GM18861 (cell line): ENCODE measurements around the gene PCSK5.
"Not testable (repeated sequence)": the region's sequence is repeated elsewhere in the genome, so short reads cannot be mapped to it uniquely, and the experiment has no call there.

Experiments used
- ATAC-seq: cut with Tn5 transposase; IDR thresholded peaks from one replicate; pipeline ENCODE4 v1.9.1; 2021; ENCODE audit not compliant: unreplicated experiment

Gene PCSK5

DNA sequence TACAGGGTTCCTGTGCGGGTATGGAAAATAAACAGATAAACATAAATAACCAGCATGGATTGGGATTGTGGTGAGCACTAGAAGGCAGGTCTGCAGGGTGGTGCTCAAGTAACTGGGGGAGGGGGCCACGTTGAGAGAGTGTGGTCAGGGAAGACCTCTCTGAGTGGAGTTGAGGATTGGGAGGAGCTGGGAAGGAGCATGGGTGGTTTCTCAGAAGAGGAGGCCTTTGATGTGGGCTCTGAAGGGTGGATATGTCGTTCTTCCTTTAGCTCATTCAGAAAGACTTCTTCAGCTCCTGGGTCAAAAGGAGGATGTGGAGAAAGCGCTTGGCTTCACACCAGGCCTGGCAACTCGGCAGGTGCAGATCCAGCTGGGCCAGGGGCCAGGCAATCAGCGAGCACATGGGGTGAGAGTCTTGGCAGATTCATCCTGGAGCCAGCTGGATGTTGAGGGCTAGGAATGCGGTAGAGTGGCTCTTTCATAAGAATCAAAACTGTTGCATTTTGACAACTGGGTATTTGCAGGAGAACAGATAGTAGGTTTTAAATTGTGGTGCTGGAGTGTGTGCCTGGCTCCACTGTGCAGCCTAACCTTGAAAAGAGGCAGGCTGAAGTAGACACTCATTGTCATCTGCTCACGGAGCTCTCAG lies 71.7 kb downstream of the PCSK5 start:
- ATAC-seq, result no peak

DNA sequence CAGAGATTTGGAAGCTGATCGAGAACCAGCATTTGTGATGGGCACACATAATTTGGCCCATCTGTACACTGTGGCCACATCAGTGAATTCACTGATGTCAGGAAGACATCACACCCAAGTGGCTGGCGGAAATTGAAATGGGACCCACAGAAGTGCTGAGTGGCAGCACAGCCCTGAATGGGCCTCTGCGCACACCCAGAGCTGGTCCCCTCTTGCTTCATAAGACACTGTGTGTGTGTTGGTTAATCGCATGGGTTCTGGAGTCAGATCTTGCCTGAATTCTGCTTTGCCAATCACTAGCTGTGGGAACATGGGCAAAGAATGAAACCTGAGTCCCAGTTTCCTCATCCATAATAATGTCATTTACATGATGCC lies 72.2 kb downstream of the PCSK5 start:
- no peak for ATAC-seq

DNA sequence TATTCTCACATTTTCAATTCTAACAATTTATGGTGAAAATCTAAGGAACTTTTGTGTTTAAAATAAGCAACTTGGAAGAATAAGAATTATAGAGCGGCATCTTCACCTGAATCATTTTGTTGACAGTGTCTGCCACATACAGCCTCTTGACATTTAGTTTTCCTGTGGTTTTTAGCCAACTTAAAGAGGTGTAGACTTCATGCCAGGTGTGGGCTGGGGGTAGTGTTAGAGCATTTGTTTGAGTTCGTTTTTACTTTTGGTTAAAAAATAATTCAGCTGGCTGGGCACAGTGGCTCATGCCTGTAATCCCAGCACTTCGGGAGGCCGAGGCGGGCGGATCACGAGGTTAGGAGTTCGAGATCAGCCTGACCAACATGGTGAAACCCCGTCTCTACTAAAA lies 72.8 kb downstream of the PCSK5 start:
- ATAC-seq, result not testable (repeated sequence)

DNA sequence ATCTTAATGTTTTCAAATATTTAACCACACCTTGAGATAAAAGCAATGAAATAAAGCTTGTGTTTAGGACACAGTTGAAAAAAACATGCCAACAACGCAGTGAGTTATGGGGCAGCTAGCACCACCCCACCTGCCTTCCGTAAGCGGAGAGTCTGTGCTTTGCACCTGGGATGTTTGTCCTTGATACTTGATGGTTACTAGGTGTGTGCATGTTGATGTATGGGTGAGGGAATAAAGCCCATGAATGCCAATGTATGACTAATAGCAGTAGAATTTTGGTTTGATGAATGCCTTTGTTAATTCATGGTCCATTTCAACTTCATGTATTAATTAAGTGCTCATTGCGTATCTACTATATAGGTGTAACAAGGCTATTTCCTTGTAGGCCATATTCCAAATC lies 74.0 kb downstream of the PCSK5 start:
- no peak for ATAC-seq

DNA sequence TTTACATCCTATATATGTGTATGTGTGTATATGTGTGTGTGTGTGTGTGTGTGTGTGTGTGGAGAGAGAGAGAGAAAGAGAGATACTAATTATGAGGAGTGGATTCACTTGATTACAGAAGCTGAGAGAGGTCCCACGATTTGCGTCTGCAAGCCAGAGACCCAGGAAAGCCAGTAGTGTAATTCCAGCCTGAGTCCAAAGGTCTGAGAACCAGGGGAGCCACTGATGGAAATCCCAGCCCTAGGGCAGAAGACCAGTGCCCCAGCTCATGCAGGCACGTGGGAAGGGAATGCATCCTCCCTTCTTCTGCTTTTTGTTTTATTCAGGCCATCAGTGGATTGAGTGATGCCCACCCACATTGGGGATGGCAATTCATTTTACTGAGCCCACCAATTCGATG lies 74.8 kb downstream of the PCSK5 start:
- no peak for ATAC-seq

DNA sequence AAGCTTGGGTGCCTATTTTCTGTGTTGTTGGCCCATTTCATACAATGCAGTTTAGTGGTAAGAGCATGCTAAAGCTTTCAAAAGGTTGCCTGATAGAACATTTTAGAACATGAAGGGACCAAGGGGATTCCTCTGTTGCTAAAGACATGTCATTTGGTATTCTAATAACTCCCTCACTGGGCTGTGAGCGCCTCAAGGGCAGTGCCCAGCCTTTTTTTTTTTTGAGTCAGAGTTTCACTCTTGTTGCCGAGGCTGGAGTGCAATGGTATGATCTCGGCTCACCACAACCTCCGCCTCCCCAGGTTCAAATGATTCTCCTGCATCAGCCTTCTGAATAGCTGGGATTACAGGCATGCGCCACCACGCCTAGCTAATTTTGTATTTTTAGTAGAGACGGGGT lies 77.1 kb downstream of the PCSK5 start:
- no peak for ATAC-seq

DNA sequence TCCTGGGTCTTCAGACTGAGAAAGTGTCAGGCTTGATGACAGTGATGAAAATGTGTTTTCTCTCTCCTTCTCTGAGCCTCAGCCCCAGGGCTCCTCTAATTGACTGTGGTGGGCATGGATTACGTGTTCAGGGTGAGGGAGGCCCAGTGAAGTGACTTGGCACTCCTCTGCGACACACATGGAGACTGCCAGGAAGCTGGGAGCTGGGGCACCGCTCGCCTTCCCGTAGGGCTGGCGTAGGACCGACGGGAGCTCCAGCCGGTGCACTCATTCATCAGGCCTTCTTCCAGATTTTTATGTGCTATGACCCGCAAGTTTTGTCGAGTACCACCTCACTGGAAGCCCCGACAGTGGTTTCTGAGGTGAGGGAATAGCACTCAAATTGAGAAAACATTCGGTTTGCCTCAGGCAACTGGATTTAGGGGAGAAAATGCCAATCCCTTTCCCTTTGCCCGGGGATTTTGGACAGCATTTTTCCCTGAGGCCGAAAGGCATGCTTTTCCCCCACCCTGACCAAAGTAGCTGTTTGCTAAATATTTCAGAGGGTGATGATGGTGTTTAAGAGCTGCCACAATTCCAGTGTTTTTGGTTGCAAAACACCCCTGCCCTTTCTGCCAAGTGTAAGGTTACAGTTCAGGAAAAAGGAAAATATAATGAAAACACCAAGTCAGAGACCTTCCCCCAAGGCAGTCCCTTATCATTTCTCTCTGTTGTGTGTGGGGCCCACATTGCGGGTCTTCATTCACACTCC lies 83.7 kb downstream of the PCSK5 start:
- no peak for ATAC-seq

DNA sequence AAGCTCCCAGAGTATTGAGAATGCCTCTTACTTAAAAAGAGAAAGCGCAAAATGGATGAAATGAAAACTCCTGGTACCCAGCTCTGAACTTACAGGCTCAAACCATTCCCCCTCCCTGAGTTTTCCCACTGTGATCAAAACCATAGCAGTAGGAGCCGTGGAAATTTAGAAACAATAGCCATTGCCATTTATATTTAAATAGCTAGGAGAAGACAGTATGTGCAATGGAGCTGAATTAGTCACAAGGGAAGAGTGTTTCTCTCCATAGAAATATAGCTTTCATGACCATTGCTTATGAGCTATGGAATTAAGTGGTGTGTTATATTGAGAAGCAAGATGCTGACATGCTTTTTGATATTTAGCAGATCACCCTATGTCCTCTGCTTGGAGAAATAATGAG lies 84.6 kb downstream of the PCSK5 start:
- no peak for ATAC-seq

DNA sequence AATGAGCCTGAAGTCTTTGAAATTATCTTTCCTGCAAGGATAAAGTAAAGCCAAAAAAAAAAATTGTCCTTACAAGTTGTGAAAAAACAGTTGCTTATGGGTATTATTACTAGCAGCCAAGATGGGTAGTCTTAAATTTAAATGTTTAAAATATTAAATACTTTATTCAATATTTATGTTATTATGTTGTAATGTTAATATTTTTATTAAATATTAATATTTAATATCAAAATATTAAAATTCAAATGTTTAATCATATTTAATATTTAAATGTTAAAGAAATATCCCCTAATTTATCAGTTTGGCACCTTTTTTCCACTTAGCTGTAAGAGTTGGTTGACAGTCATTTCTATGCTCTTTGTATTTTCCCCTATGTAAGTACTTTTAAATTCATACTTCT lies 86.1 kb downstream of the PCSK5 start:
- no peak for ATAC-seq

DNA sequence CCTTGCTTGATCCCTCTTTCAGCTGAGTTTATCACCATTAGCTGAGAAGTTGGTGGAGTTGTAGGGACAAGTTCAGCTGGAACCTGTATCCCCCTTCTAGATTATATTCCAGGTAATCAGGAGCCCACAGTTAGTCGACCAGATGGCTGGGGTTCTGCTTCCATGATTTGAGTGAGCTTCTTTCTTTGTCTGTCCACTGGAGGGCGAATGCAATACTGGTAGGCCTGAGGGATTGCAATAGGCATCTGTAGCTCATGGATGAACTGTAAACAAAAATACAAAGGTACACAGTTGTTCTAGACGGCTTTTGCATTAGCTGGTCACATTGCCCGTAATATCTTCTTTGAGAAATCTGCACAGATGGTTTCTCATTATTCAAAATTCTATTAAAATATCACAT lies 88.9 kb downstream of the PCSK5 start:
- no peak for ATAC-seq

DNA sequence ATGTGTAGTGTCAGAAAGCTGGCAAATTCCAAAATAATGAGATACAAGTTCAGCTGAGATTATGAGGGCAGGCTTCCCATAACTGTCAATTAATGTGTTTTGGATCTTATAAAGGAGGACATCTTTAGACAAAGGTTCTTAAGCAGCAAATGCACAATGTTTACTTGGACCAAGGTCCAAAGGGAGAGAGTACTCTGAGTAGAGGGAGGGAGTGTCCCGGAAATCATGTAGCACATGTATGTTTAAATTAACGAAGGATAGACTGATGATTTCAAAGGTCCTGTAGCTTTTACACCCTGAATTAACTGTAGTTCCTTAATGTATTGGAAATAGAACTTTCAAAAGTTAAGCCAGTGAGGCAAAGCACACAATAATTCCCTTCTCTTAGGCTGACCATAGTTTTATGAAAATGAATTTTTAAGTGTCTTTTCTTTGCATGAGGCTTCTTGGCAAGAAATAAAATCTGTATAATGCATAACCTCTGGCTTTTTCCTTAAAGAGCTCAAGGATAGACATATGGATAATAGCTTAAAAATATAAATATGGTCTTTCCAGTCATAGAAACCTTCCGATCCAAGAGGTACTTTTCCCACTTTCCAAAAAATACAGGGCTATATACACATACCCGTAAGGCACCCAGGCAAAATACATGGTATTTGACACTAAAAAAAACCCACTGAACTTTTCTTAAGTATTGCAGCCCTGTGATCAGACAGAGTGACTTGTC lies 93.0 kb downstream of the PCSK5 start:
- ATAC-seq, result no peak

DNA sequence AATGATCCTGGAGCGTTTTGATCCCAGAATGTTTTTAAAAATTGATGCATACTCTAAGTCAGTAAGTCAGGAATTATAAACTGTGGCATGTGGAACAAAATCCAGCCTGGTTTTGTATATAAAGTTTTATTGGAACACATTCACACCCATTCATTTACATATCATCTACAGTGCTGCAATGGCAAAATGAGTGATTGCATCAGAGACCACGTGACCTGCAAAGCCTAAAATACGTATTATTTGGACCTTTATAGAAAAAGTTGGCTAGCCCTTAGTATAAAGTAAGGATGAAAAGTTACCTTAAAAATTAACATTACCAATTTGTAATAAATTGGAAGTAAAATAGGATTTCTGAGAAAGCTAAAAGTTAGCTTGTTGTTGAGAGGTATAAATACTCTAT lies 95.0 kb downstream of the PCSK5 start:
- ATAC-seq, result no peak

DNA sequence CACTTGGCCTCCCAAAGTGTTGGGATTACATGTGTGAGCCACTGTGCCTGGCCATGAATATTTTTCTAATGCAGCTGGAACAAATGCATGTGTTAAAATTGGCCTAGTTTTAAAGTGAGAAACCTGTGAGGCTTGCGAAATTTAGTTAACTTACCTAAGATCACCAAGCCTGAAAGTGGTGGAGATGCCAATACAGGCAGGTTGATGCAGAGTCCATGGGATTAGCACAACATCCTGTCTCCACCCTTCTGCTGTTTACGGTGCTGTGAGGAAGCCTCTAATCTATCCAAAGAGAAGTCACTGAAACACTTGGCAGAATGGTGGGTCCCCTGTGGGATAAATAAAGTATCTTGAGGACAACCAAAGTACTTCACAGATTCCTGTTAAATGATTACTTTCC lies 98.2 kb downstream of the PCSK5 start:
- ATAC-seq, result no peak

DNA sequence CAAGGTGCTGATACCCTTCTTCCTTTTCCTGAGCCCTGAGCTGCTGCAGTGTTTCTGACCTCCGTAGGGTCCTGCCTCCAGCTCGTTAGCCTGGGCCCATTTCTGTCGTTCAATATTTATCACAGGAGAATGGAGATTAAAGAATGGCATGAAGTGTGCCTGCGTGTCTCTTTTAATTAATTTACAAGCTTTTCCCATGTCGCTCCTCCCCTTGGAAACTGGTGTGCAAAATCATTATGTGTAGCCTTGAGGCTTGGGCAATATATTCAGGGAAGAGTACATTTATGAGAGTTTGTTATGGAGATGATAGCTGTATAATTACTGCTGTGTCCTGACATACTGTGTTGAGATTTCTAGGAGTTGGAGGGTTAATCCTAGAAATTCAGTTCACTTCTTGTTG lies 99.7 kb downstream of the PCSK5 start:
- no peak for ATAC-seq

DNA sequence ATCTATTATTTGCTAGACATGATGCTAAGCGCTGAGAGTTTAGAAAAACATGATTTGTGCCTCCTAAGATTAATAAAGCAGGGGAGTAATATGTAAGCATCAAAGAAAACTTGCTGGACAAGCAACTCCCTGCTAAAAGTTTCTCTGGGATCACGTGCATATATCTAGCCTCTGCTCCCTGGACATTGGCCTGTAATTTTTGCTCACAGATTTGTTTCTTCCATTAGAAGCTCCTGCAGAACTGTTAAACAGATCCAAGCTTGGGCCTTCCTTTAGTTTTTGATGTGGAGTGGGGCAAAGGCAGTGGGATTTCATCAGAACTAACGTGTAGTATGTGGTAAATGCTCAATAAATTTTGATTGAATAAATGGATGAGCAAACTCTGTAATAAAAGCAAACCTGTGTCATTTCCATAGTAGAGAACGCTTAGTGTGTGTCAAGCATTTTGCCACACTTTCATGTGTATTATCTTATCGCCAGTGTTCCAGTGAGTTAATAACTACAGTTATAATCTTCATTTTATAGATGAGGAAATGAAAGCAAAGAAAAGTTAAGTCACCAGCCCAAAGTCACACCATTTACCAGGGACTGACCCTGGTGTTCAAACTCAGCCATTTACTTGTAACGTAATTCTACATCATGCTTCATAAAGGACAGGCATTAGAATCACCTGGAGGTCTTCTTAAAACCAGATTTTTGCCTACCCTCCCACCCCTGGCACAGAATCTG lies 100.3 kb downstream of the PCSK5 start:
- no peak for ATAC-seq

DNA sequence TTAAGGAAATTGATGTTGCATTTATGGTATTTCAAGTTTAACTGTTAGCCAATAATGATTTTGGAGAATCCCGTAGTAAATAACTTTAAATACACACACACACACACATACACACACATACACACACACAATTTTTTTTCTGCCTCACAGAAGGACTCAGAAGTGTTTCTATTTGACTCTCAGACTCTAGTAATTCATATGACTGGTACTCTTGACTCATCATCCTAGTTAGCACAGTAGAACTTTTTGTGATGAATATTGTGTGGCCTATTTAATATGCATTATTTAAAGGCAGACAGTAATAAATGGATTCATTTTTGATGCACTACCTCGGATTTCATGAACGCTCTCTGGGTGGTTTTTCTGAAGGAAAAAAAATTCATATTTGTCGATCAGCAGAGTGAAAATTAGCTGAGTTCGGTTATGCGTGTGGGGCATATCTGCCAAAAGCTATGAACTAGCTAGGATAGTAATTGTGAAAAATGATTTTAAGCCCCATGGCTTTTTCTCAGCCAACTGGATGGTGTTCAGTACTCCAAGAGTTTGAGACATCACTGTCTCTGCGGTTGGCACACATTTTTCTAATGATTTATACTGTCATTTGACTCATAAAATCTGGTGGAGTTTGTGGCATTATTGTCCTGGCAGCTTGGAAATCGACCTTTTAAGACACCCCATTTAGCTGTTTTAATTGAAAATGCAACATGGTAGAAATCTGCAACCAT lies 102.2 kb downstream of the PCSK5 start:
- ATAC-seq, result no peak

DNA sequence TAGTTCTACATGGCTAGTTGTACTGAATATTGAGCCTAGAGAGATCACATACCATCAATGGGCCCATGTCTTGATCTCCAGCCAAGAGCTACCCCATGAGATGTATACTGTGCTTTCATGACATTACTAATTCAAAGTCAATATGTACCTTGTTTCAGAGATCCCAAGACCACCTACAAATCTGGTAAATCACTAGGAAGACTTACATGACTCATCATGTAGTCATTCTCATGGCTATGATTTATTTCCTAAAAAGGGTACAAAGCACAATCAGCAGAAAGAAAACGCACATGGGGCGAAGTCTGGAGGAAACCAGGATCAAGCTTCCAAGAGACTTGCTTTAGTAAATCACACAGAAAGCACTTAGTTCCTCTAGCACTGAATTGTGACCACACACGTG lies 103.0 kb downstream of the PCSK5 start:
- ATAC-seq, result no peak

DNA sequence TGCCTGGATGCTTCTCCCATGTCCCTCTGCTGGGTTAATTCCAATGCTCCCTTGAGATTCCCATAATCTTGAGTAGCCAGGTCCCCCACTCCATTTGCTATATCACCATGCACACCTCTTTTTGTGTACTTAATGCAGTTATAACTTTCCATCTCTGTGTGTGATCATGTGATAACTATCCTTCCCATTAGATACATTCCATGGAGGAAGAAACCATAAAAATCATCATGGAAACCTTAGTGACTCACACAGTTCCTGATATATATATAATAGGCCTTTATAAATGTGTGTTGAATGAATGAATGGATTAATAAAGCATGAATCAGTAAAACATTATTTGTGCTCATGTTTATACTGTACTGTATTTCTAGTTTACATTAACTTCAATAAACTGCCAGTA lies 104.6 kb downstream of the PCSK5 start:
- ATAC-seq, result no peak

DNA sequence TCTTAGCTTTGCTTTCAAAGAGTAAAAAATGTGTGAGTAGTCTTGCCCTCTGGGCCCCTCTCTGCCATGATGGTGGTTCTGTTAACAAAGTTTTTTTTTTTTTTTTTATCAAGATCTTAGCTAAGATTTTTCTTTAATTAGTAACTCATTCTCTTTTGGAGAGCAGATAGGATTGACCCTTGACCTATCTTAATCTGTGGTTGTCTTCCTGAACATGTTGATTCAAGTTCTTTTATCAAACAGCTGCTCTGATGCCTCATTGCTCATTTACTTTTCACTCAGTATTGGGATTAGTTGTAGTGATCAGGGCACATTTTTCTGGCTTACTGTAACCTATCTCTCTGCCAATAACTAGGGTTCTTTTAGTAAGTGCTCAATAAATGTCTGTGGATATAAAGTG lies 106.3 kb downstream of the PCSK5 start:
- ATAC-seq, result no peak

DNA sequence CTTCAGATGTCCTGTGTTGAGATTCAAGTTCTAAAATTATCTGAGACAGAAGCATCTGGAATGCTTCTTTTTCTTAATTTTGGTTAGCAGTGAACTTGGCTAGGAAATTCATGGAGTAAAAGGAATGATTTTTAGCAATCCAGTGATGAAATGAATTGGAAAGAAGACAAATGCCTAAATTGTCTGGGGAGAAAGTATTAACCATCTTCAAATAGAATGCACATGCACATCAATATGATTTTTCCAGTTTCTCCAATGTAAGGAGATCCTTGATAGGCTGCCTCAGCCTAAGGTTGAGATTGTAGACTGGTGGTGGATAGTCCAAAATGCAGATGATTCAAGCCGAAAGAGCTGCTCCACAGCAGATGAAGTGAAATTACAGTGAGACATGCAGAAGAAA lies 106.7 kb downstream of the PCSK5 start:
- no peak for ATAC-seq
